ENCODE data around the gene RNF212. TPM values are rescaled to one million over a fixed set of nuclear protein-coding genes. Genes with fewer than 3 reads are reported as not detected.

Gene RNF212
- total and polyA plus RNA-seq, 2 experiments from 2014 or later: 17.0 to 20.6 TPM

- no peak overlapping the region for H2AFZ ChIP-seq
- peaks cover 2% of the 10 kb centered on the region; the same call in 1 of the 3 replicates for H3K9me3 Mint-ChIP-seq
- no peaks in the 10 kb centered on the region for H3K9me2 ChIP-seq (ENCODE audit: insufficient read depth)
- DNase-seq (ENCODE audit: low spot score) (no peak), ATAC-seq (no peak)
- no peak overlapping the region for H3K27ac Mint-ChIP-seq
- peaks cover 3% of the 10 kb centered on the region for H3K27me3 Mint-ChIP-seq (ENCODE audit: insufficient read depth, low read depth, poor library complexity)
- no peak overlapping the region for H3K27ac ChIP-seq (ENCODE audit: low read depth)
- H3K36me3 ChIP-seq (ENCODE audit: insufficient read depth): no peaks in the 10 kb centered on the region
- no peaks in the 10 kb centered on the region for H3K79me2 ChIP-seq (replicated peaks; ENCODE audit: insufficient read depth)
- no peaks in the 10 kb centered on the region for H3K4me1 Mint-ChIP-seq
- H3K4me3 Mint-ChIP-seq: no peak overlapping the region
- no peaks in the 10 kb centered on the region for H3K4me1 ChIP-seq (ENCODE audit: insufficient read depth)
- no peaks in the 10 kb centered on the region for H3K36me3 Mint-ChIP-seq (ENCODE audit: low read depth)
- H3K4me2 ChIP-seq: no peak overlapping the region
- H4K20me1 ChIP-seq (replicated peaks; ENCODE audit: insufficient read depth): no peaks in the 10 kb centered on the region
- no peak overlapping the region for H3K4me3 ChIP-seq
- no peaks in the 10 kb centered on the region for H3F3A ChIP-seq (replicated peaks; ENCODE audit: low read depth)
- TF ChIP-seq CREB1 (CRISPR knock-in tag; IDR thresholded peaks at IDR 0.05; ENCODE audit: low read depth) (no peak), JUNB (IDR thresholded peaks at IDR 0.05; ENCODE audit: unreplicated experiment) (no peak)
- H3K27me3 ChIP-seq (ENCODE audit: insufficient read depth): no peaks in the 10 kb centered on the region
These were observed 33.6 kb downstream of the RNF212 start for GRCh38 chr4:1079711-1080265.

- H3K9me3 Mint-ChIP-seq: peaks cover 2% of the 10 kb centered on the region; the same call in 1 of the 3 replicates
- H3K4me1 ChIP-seq (ENCODE audit: insufficient read depth): no peaks in the 10 kb centered on the region
- no peak overlapping the region for H3K4me2 ChIP-seq
- H3K36me3 Mint-ChIP-seq (ENCODE audit: low read depth): no peaks in the 10 kb centered on the region
- peaks cover 3% of the 10 kb centered on the region for H3K27me3 Mint-ChIP-seq (ENCODE audit: insufficient read depth, low read depth, poor library complexity)
- no peak overlapping the region for H2AFZ ChIP-seq
- no peaks in the 10 kb centered on the region for H4K20me1 ChIP-seq (replicated peaks; ENCODE audit: insufficient read depth)
- H3K4me3 Mint-ChIP-seq: no peak overlapping the region
- no peak overlapping the region for H3K4me3 ChIP-seq
- H3K27ac Mint-ChIP-seq: no peak overlapping the region
- H3K36me3 ChIP-seq (ENCODE audit: insufficient read depth): no peaks in the 10 kb centered on the region
- ATAC-seq: no peak
- no peaks in the 10 kb centered on the region for H3K27me3 ChIP-seq (ENCODE audit: insufficient read depth)
- H3K4me1 Mint-ChIP-seq: no peaks in the 10 kb centered on the region
- DNase-seq (ENCODE audit: low spot score): no peak
- H3K79me2 ChIP-seq (replicated peaks; ENCODE audit: insufficient read depth): no peaks in the 10 kb centered on the region
- no peaks in the 10 kb centered on the region for H3K9me2 ChIP-seq (ENCODE audit: insufficient read depth)
- no peak overlapping the region for H3K27ac ChIP-seq (ENCODE audit: low read depth)
- no peaks in the 10 kb centered on the region for H3F3A ChIP-seq (replicated peaks; ENCODE audit: low read depth)
- no peak for TF ChIP-seq ZNF114 (CRISPR knock-in tag; IDR thresholded peaks at IDR 0.05)
- no peak for TF ChIP-seq POLR2AphosphoS5 (IDR thresholded peaks at IDR 0.05; ENCODE audit: low read depth)
- TF ChIP-seq CTCF (conservative IDR thresholded peaks at IDR 0.05; ENCODE audit: low read depth in 2 of 2): no peak
- no peak for TF ChIP-seq ZNF331 (CRISPR knock-in tag; IDR thresholded peaks at IDR 0.05; ENCODE audit: low read depth)
- no peak for TF ChIP-seq ETS1 (IDR thresholded peaks at IDR 0.05)
- TF ChIP-seq ZNF462 (CRISPR knock-in tag; IDR thresholded peaks at IDR 0.05): no peak
- TF ChIP-seq REST (IDR thresholded peaks at IDR 0.05; ENCODE audit: unreplicated experiment): no peak
These were observed 34.9 kb downstream of the RNF212 start for GRCh38 chr4:1078490-1078889.

All from GM23338 (cell line).